ENCODE results near the gene AOPEP.

The AOPEP gene

GRCh38 chr9:94768766-94769165 lies 42.3 kb downstream of the AOPEP start:
- H3K36me3 ChIP-seq (replicated peaks; ENCODE audit: low read depth, low read length), result no peaks in the 10 kb centered on the region
- no peaks in the 10 kb centered on the region for H3K27me3 ChIP-seq (ENCODE audit: low read depth, low read length)
- H4K20me1 ChIP-seq (ENCODE audit: insufficient read depth, low read length), result no peaks in the 10 kb centered on the region
- no peak overlapping the region for H3K9ac ChIP-seq (ENCODE audit: low read length)
- no peak overlapping the region for H3K4me3 ChIP-seq (ENCODE audit: low read length)
- H3K4me1 ChIP-seq (ENCODE audit: low read length), result peaks cover 14% of the 10 kb centered on the region
- TF ChIP-seq EZH2phosphoT487 (IDR thresholded peaks at IDR 0.05; ENCODE audit: low read depth) (no peak), CTCF (IDR thresholded peaks at IDR 0.05; ENCODE audit: low read depth, low read length) (no peak)
- H3K4me2 ChIP-seq (ENCODE audit: low read length), result no peak overlapping the region
- H3K79me2 ChIP-seq (ENCODE audit: low read length), result peaks cover 4% of the 10 kb centered on the region; the same call in 1 of the 2 replicates
- H3K9me3 ChIP-seq (ENCODE audit: insufficient read depth, low read length), result no peaks in the 10 kb centered on the region
- H3K27ac ChIP-seq (ENCODE audit: low read length), result no peak overlapping the region
- no peak overlapping the region for H2AFZ ChIP-seq (ENCODE audit: low read depth, low read length)

GRCh38 chr9:94770334-94770733 lies 43.8 kb downstream of the AOPEP start:
- no peaks in the 10 kb centered on the region for H3K36me3 ChIP-seq (replicated peaks; ENCODE audit: low read depth, low read length)
- no peak overlapping the region for H3K4me3 ChIP-seq (ENCODE audit: low read length)
- H3K9me3 ChIP-seq (ENCODE audit: insufficient read depth, low read length), result no peaks in the 10 kb centered on the region
- no peaks in the 10 kb centered on the region for H3K27me3 ChIP-seq (ENCODE audit: low read depth, low read length)
- no peak overlapping the region for H2AFZ ChIP-seq (ENCODE audit: low read depth, low read length)
- H3K79me2 ChIP-seq (ENCODE audit: low read length), result peaks cover 4% of the 10 kb centered on the region; the same call in 1 of the 2 replicates
- H3K4me1 ChIP-seq (ENCODE audit: low read length), result peaks cover 14% of the 10 kb centered on the region
- H3K27ac ChIP-seq (ENCODE audit: low read length), result no peak overlapping the region
- H3K9ac ChIP-seq (ENCODE audit: low read length), result no peak overlapping the region
- no peak overlapping the region for H3K4me2 ChIP-seq (ENCODE audit: low read length)
- H4K20me1 ChIP-seq (ENCODE audit: insufficient read depth, low read length), result no peaks in the 10 kb centered on the region
- TF ChIP-seq EZH2phosphoT487 (IDR thresholded peaks at IDR 0.05; ENCODE audit: low read depth) (no peak), CTCF (IDR thresholded peaks at IDR 0.05; ENCODE audit: low read depth, low read length) (no peak)

GRCh38 chr9:94771096-94771495 lies 44.6 kb downstream of the AOPEP start:
- no peaks in the 10 kb centered on the region for H3K27me3 ChIP-seq (ENCODE audit: low read depth, low read length)
- H3K27ac ChIP-seq (ENCODE audit: low read length), result no peak overlapping the region
- H3K9me3 ChIP-seq (ENCODE audit: insufficient read depth, low read length), result no peaks in the 10 kb centered on the region
- no peak overlapping the region for H2AFZ ChIP-seq (ENCODE audit: low read depth, low read length)
- H3K9ac ChIP-seq (ENCODE audit: low read length), result no peak overlapping the region
- H3K79me2 ChIP-seq (ENCODE audit: low read length), result peaks cover 4% of the 10 kb centered on the region; the same call in 1 of the 2 replicates
- no peak for TF ChIP-seq EZH2phosphoT487 (IDR thresholded peaks at IDR 0.05; ENCODE audit: low read depth)
- no peak for TF ChIP-seq CTCF (IDR thresholded peaks at IDR 0.05; ENCODE audit: low read depth, low read length)
- H4K20me1 ChIP-seq (ENCODE audit: insufficient read depth, low read length), result no peaks in the 10 kb centered on the region
- H3K4me3 ChIP-seq (ENCODE audit: low read length), result no peak overlapping the region
- no peaks in the 10 kb centered on the region for H3K36me3 ChIP-seq (replicated peaks; ENCODE audit: low read depth, low read length)
- peaks cover 14% of the 10 kb centered on the region for H3K4me1 ChIP-seq (ENCODE audit: low read length)
- no peak overlapping the region for H3K4me2 ChIP-seq (ENCODE audit: low read length)

- H3K9me3 ChIP-seq (ENCODE audit: insufficient read depth, low read length), result no peaks in the 10 kb centered on the region
- no peaks in the 10 kb centered on the region for H3K36me3 ChIP-seq (replicated peaks; ENCODE audit: low read depth, low read length)
- no peak overlapping the region for H3K4me2 ChIP-seq (ENCODE audit: low read length)
- H2AFZ ChIP-seq (ENCODE audit: low read depth, low read length), result no peak overlapping the region
- no peak overlapping the region for H3K4me3 ChIP-seq (ENCODE audit: low read length)
- H4K20me1 ChIP-seq (ENCODE audit: insufficient read depth, low read length), result no peaks in the 10 kb centered on the region
- TF ChIP-seq EZH2phosphoT487 (IDR thresholded peaks at IDR 0.05; ENCODE audit: low read depth), result no peak
- TF ChIP-seq CTCF (IDR thresholded peaks at IDR 0.05; ENCODE audit: low read depth, low read length), result no peak
- H3K27ac ChIP-seq (ENCODE audit: low read length), result no peak overlapping the region
- H3K27me3 ChIP-seq (ENCODE audit: low read depth, low read length), result no peaks in the 10 kb centered on the region
- no peak overlapping the region for H3K9ac ChIP-seq (ENCODE audit: low read length)
- peaks cover 12% of the 10 kb centered on the region for H3K4me1 ChIP-seq (ENCODE audit: low read length)
- H3K79me2 ChIP-seq (ENCODE audit: low read length), result peaks cover 4% of the 10 kb centered on the region; the same call in 1 of the 2 replicates
Observed at GRCh38 chr9:94772144-94772543, 45.6 kb downstream of the AOPEP start.

All from OCI-LY3 (cell line).